CD14-positive monocyte (primary cell): ENCODE data around the gene LYL1. TPM values are rescaled to one million over a fixed set of nuclear protein-coding genes. Genes with fewer than 3 reads are reported as not detected.

Source experiments
- DNase-seq, 3 donors: peaks; one replicate each; pipeline ENCODE4 v3.0.0-alpha.2; 2011 to 2022
- H2AFZ ChIP-seq: 2 replicates; pipeline ENCODE4 v1.6.0; 2012; ENCODE audit warnings: mild to moderate bottlenecking, low read depth, low read length, inconsistent platforms; ENCODE audit not compliant: insufficient read depth, poor library complexity, severe bottlenecking
- H3K27ac ChIP-seq, 2 donors: 1 replicate in 1 of 2; 2 replicates in 1 of 2; pipeline ENCODE4 v1.5.1; 2012 to 2013; ENCODE audit warnings: low read length in 2 of 2, control low read depth in 1 of 2, inconsistent platforms in 1 of 2, low read depth in 1 of 2, mild to moderate bottlenecking in 1 of 2
- H3K27me3 ChIP-seq, 2 donors: one replicate each; pipeline versions ENCODE4 v1.6.0 to v1.6.1; 2011 to 2013; ENCODE audit warnings: low read length in 2 of 2; ENCODE audit not compliant: control insufficient read depth in 2 of 2, insufficient read depth in 2 of 2
- H3K36me3 ChIP-seq, 2 donors: replicated peaks in 1 of 2; 1 replicate in 1 of 2; 2 replicates in 1 of 2; pipeline versions ENCODE4 v1.5.1 to v1.6.1; 2012 to 2013; ENCODE audit warnings: low read length in 2 of 2, control low read depth in 1 of 2, inconsistent platforms in 1 of 2, mild to moderate bottlenecking in 1 of 2; ENCODE audit not compliant: insufficient read depth in 2 of 2, control insufficient read depth in 1 of 2
- H3K4me1 ChIP-seq, 2 donors: 1 replicate in 1 of 2; 2 replicates in 1 of 2; pipeline versions ENCODE4 v1.5.1 to v1.6.1; 2012 to 2013; ENCODE audit warnings: low read length in 2 of 2, control low read depth in 1 of 2, inconsistent platforms in 1 of 2, mild to moderate bottlenecking in 1 of 2, moderate library complexity in 1 of 2; ENCODE audit not compliant: insufficient read depth in 2 of 2, control insufficient read depth in 1 of 2
- H3K4me2 ChIP-seq: replicated peaks from 2 replicates; pipeline ENCODE3; 2012; ENCODE audit warnings: low read length, moderate library complexity, mild to moderate bottlenecking; ENCODE audit not compliant: poor library complexity, severe bottlenecking; ENCODE audit errors: extremely low read depth
- H3K4me3 ChIP-seq, 3 experiments: fragments of 200-600 bp in 1 of 3; sonication (generic) in 1 of 3; replicated peaks in 1 of 3; 1 replicate in 2 of 3; 2 replicates in 1 of 3; pipeline ENCODE4 v1.5.1; 2011 to 2013; ENCODE audit warnings: low read length in 3 of 3, mild to moderate bottlenecking in 3 of 3, control low read depth in 2 of 3, low read depth in 2 of 3, inconsistent platforms in 1 of 3, moderate library complexity in 1 of 3
- H3K79me2 ChIP-seq: 2 replicates; pipeline ENCODE4 v1.6.0; 2012; ENCODE audit warnings: mild to moderate bottlenecking, control low read depth, inconsistent platforms, low read length, moderate library complexity; ENCODE audit not compliant: insufficient read depth
- H3K9ac ChIP-seq: 2 replicates; pipeline ENCODE4 v1.6.0; 2017; ENCODE audit warnings: low read length, mild to moderate bottlenecking; ENCODE audit not compliant: insufficient read depth, poor library complexity, severe bottlenecking
- H3K9me3 ChIP-seq, 2 donors: replicated peaks in 1 of 2; 1 replicate in 1 of 2; 2 replicates in 1 of 2; pipeline versions ENCODE4 v1.5.1 to v1.6.1; 2012 to 2013; ENCODE audit warnings: low read length in 2 of 2, control low read depth in 1 of 2; ENCODE audit not compliant: control insufficient read depth in 1 of 2, insufficient read depth in 1 of 2
- H4K20me1 ChIP-seq: 2 replicates; pipeline ENCODE4 v1.6.0; 2012; ENCODE audit warnings: mild to moderate bottlenecking, low read length, control low read depth, moderate library complexity; ENCODE audit not compliant: insufficient read depth
- H3K27ac Mint-ChIP-seq, 7 donors: one replicate each; pipeline ENCODE4 v1.8.0; 2020; ENCODE audit warnings: mild to moderate bottlenecking in 7 of 7, mixed read lengths in 7 of 7, moderate library complexity in 6 of 7, inconsistent platforms in 2 of 7
- H3K27me3 Mint-ChIP-seq, 3 donors: one replicate each; pipeline ENCODE4 v1.8.0; 2021 to 2022; ENCODE audit warnings: low read depth in 3 of 3, mild to moderate bottlenecking in 3 of 3, mixed read lengths in 3 of 3, moderate library complexity in 3 of 3, inconsistent platforms in 1 of 3
- H3K36me3 Mint-ChIP-seq, 2 donors: one replicate each; pipeline ENCODE4 v1.8.0; 2020; ENCODE audit warnings: mixed read lengths in 2 of 2, inconsistent platforms in 1 of 2, mild to moderate bottlenecking in 1 of 2
- H3K4me1 Mint-ChIP-seq: one replicate; pipeline ENCODE4 v1.8.0; 2020; ENCODE audit warnings: mild to moderate bottlenecking, mixed read lengths
- H3K4me3 Mint-ChIP-seq, 2 donors: one replicate each; pipeline ENCODE4 v1.8.0; 2020; ENCODE audit warnings: mild to moderate bottlenecking in 2 of 2, mixed read lengths in 2 of 2, moderate library complexity in 1 of 2
- H3K9me3 Mint-ChIP-seq, 7 donors: one replicate each; pipeline ENCODE4 v1.8.0; 2020 to 2022; ENCODE audit warnings: mixed read lengths in 7 of 7, mild to moderate bottlenecking in 6 of 7, moderate library complexity in 6 of 7, inconsistent platforms in 2 of 7
- CTCF ChIP-seq: fragments of 200-600 bp; IDR thresholded peaks from one replicate; pipeline ENCODE4 v1.8.0; 2022; ENCODE audit warnings: antibody characterized with exemption, mild to moderate bottlenecking
- WGBS: methylation state at CpG from one replicate; pipeline ENCODE4 v1.1.5; 2013; ENCODE audit warnings: missing lambda C conversion rate; ENCODE audit not compliant: insufficient coverage; 5-methylcytosine and 5-hydroxymethylcytosine counted together
- intact Hi-C, 2 donors: fragments of 100-400 bp; cut with micrococcal nuclease; formaldehyde crosslinking; loops; one replicate each; pipeline versions ENCODE4 v1.15.0 to v1.15.1; 2023
- polyA plus RNA-seq, 3 donors: library from polyadenylated mRNA; depleted of rRNA in 1 of 3; unstranded in 2 of 3; stranded (reverse) in 1 of 3; fragments of 300-500 nt in 2 of 3; fragments of >200 nt in 1 of 3; fragmentation: Illumina TruSeq in 2 of 3; gene quantifications; 1 replicate in 2 of 3; 2 replicates in 1 of 3; pipeline ENCODE4 v1.2.3, GENCODE V29; 2012 to 2021

LYL1 gene
- polyA plus RNA-seq, 3 donors = 35.7 to 51.1 (median 37.1) TPM

DNA sequence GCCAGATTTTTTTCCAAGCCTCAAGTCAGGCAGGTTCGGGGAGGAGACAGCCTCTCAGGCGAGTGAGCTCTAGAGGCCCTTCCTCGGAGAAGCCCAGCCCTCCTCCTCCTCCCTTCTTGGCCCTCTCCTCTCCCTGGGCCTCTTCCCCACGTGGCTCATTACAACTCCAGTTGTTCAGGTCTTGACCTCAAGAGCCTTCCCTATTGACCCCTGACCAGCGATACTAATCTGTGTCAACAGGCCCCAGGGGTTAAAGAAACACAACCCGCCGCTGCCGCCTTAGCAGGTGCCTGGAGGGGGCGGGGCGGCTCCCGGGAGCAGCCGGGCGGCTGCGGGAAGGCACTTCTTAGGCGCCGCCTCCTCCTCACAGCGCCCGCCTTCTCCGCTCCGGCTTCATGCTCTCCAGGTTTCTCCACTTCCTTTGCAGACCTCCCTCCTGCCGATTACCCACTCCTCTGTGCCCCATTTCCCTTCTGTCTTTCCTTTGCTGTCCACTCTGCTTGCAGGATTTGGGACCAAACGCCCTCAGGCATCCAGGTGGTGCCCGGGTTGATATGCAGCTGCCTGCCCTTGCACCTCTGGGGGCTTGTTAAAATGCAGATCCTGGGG is 51.0 kb downstream of the LYL1 start:
- Histone ChIP-seq H2AFZ (peak overlapping the region; percentile 35), H3K9ac (no peak overlapping the region), H3K4me3 (peak overlapping the region in 1 of 3 experiments; percentile 39), H4K20me1 (peaks cover 13% of the 10 kb centered on the region), H3K4me1 (peaks cover 8 to 9% of the 10 kb centered on the region in 2 donors), H3K79me2 (no peaks in the 10 kb centered on the region), H3K36me3 (no peaks in the 10 kb centered on the region), H3K4me2 (peak overlapping the region; percentile 53), H3K27me3 (peaks cover 0 to 8% of the 10 kb centered on the region in 2 donors), H3K9me3 (no peaks in the 10 kb centered on the region), H3K27ac (no peak overlapping the region)
- Mint-ChIP-seq H3K4me1 (peaks cover 15% of the 10 kb centered on the region), H3K9me3 (peaks cover 0 to 4% (median 0%) of the 10 kb centered on the region in 7 donors), H3K27me3 (peaks cover 16 to 32% (median 18%) of the 10 kb centered on the region in 3 donors), H3K36me3 (no peaks in the 10 kb centered on the region), H3K4me3 (peak overlapping the region; percentile 35 to 79), H3K27ac (no peak overlapping the region)
- DNase-seq = no peak
- TF ChIP-seq CTCF = no peak
- intact Hi-C loops = no loop called here
- 2% methylated on average over 23 of the region's 23 CpGs for WGBS

DNA sequence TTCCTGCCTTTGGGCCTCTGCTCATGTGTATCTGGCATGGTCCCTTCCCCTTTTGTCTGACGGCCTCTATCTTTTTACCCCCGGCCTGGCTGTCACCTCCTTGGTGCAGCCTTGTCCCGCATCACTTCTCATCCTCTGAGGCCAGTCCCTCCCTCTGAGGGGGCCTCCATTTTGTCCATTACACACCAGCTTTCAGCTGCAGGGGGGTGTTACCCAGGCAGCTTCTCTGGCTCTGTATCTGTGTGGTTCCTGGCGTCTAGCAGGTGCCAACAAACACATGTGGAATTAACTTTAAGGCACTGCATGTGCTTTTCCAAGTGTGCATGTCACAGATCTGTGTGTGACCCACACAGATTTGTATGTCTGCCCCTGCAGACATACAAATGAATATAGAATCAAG is 52.4 kb downstream of the LYL1 start:
- no peak overlapping the region for H3K27ac ChIP-seq
- H3K9me3 ChIP-seq = no peaks in the 10 kb centered on the region
- peak overlapping the region in 1 of 7 donors; percentile 75 for H3K27ac Mint-ChIP-seq
- H3K9me3 Mint-ChIP-seq = no peaks in the 10 kb centered on the region
- peaks cover 10 to 22% (median 11%) of the 10 kb centered on the region in 3 donors for H3K27me3 Mint-ChIP-seq
- H4K20me1 ChIP-seq = peaks cover 13% of the 10 kb centered on the region
- no peak overlapping the region for H3K9ac ChIP-seq
- H3K27me3 ChIP-seq = peaks cover 0 to 8% of the 10 kb centered on the region in 2 donors
- H3K36me3 ChIP-seq = no peaks in the 10 kb centered on the region
- intact Hi-C loops = no loop called here
- no peak overlapping the region for H2AFZ ChIP-seq
- no peak overlapping the region for H3K4me3 Mint-ChIP-seq
- H3K79me2 ChIP-seq = no peaks in the 10 kb centered on the region
- 79% methylated on average over 2 of the region's 4 CpGs for WGBS
- H3K4me1 ChIP-seq = peaks cover 8 to 9% of the 10 kb centered on the region in 2 donors
- no peaks in the 10 kb centered on the region for H3K36me3 Mint-ChIP-seq
- no peak overlapping the region for H3K4me3 ChIP-seq
- DNase-seq = no peak
- peaks cover 12% of the 10 kb centered on the region for H3K4me1 Mint-ChIP-seq
- H3K4me2 ChIP-seq = no peak overlapping the region
- no peak for TF ChIP-seq CTCF

Other genes with a start within 250 kb of the LYL1 start
- 10 to 100 TPM; 38.8 to 91.6 (median 44.8) TPM for gene DNASE2, start 221.4 kb downstream of the LYL1 start, polyA plus RNA-seq
- under 1 TPM; 0.24 to 0.45 (median 0.28) TPM for gene KLF1, start 215.7 kb downstream of the LYL1 start, polyA plus RNA-seq
- 10 to 100 TPM in 1 of 3 donors, 1 to 10 TPM in 2; 7.3 to 30.5 (median 9.6) TPM for gene GCDH, start 211.7 kb downstream of the LYL1 start, polyA plus RNA-seq
- under 1 TPM in 1 of 3 donors, not detected in 2; 0.35 TPM for gene SYCE2, start 183.6 kb downstream of the LYL1 start, polyA plus RNA-seq
- gene FARSA, start 169.1 kb downstream of the LYL1 start, polyA plus RNA-seq = 10 to 100 TPM; 29.0 to 49.2 (median 47.9) TPM
- 100 to 1,000 TPM; 109 to 441 (median 133) TPM for gene CALR, start 164.2 kb downstream of the LYL1 start, polyA plus RNA-seq
- gene RAD23A, start 157.0 kb downstream of the LYL1 start, polyA plus RNA-seq = 10 to 100 TPM; 45.5 to 88.0 (median 55.3) TPM
- gene GADD45GIP1, start 145.6 kb downstream of the LYL1 start, polyA plus RNA-seq = 10 to 100 TPM in 2 of 3 donors, 1 to 10 TPM in 1; 8.3 to 42.4 (median 31.6) TPM
- not detected for gene DAND5, start 133.3 kb downstream of the LYL1 start, polyA plus RNA-seq
- 1 to 10 TPM in 1 of 3 donors, under 1 TPM in 2; 0.25 to 3.7 (median 0.90) TPM for gene NFIX, start 107.4 kb downstream of the LYL1 start, polyA plus RNA-seq
- gene TRMT1, start 13.9 kb upstream of the LYL1 start, polyA plus RNA-seq = 10 to 100 TPM; 14.5 to 94.7 (median 14.5) TPM
- 10 to 100 TPM in 1 of 3 donors, 1 to 10 TPM in 2; 1.1 to 20.1 (median 2.2) TPM for gene NACC1, start 15.4 kb upstream of the LYL1 start, polyA plus RNA-seq
- gene STX10, start 47.5 kb upstream of the LYL1 start, polyA plus RNA-seq = 100 to 1,000 TPM; 158 to 392 (median 172) TPM
- gene IER2, start 47.6 kb upstream of the LYL1 start, polyA plus RNA-seq = 100 to 1,000 TPM; 355 to 804 (median 601) TPM